Inflammatory macrophage (primary cell): Measurements from ENCODE around the gene IL32.
A peak's percentile ranks its signal among the peaks of the same experiment; 100 is the strongest.

Source experiments
- DNase-seq, 2 donors: peaks; one replicate each; pipeline ENCODE4 v3.0.0-alpha.2; 2020 to 2022

The IL32 gene

GRCh38 chr16:3027983-3028715 is 37.3 kb upstream of the IL32 start:
- peak; percentile 86 to 89 for DNase-seq

GRCh38 chr16:3028716-3029319 is 36.6 kb upstream of the IL32 start:
- no peak for DNase-seq

- peak in 1 of 2 donors; percentile 59 for DNase-seq
Measured at GRCh38 chr16:3029491-3030221, 35.8 kb upstream of the IL32 start.

GRCh38 chr16:3030222-3031212 is 34.9 kb upstream of the IL32 start:
- DNase-seq, result no peak

GRCh38 chr16:3032624-3033023 is 32.8 kb upstream of the IL32 start:
- no peak for DNase-seq

- no peak for DNase-seq
Measured at GRCh38 chr16:3035289-3035971, 30.0 kb upstream of the IL32 start.

- DNase-seq, result no peak
Measured at GRCh38 chr16:3035972-3036725, 29.3 kb upstream of the IL32 start.

- DNase-seq, result no peak
Measured at GRCh38 chr16:3036726-3037315, 28.6 kb upstream of the IL32 start, which contains the start of gene BICDL2. TSS of gene BICDL2 (minus strand) at chr16:3036944. CDS start at chr16:3035496, 1,448 bp downstream.

GRCh38 chr16:3038256-3038655 is 27.2 kb upstream of the IL32 start:
- DNase-seq, result no peak

GRCh38 chr16:3038896-3039295 is 26.5 kb upstream of the IL32 start:
- DNase-seq, result no peak

GRCh38 chr16:3042376-3042775 is 23.1 kb upstream of the IL32 start:
- no peak for DNase-seq

GRCh38 chr16:3044708-3045107 is 20.7 kb upstream of the IL32 start:
- no peak for DNase-seq

GRCh38 chr16:3045758-3046640 is 19.4 kb upstream of the IL32 start, which contains the start of gene MMP25:
TSS of gene MMP25 (plus strand) at chr16:3046561. CDS start at chr16:3046918, 357 bp downstream.
- peak in 1 of 2 donors; percentile 56 for DNase-seq

- peak in 1 of 2 donors; percentile 4 for DNase-seq
Measured at GRCh38 chr16:3046641-3047386, 18.6 kb upstream of the IL32 start.

- DNase-seq, result no peak
Measured at GRCh38 chr16:3047387-3047720, 18.1 kb upstream of the IL32 start.

- DNase-seq, result no peak
Measured at GRCh38 chr16:3049921-3050481, 15.4 kb upstream of the IL32 start.

GRCh38 chr16:3050487-3050886 is 15.0 kb upstream of the IL32 start:
- DNase-seq, result peak; percentile 16 to 34

- no peak for DNase-seq
Measured at GRCh38 chr16:3051009-3051408, 14.4 kb upstream of the IL32 start.
